Neural cell (in vitro differentiated cells): ENCODE measurements around the gene DOCK8. TPM values are rescaled to one million over a fixed set of nuclear protein-coding genes. Genes with fewer than 3 reads are reported as not detected.

Source experiments
- H2AFZ ChIP-seq: fragments of 200-600, 300-800 bp; sonication (generic), shearing (Covaris generic); 2 replicates; pipeline ENCODE4 v1.6.0; 2014; ENCODE audit warnings: low read depth, mild to moderate bottlenecking, antibody characterized with exemption, low read length, moderate library complexity
- H3F3A ChIP-seq: fragments of 200-600 bp; shearing (Covaris generic); 2 replicates; pipeline ENCODE4 v1.6.1; 2016; ENCODE audit warnings: mild to moderate bottlenecking, moderate library complexity, mixed read lengths, antibody characterized with exemption, low read length; ENCODE audit not compliant: insufficient read depth, poor library complexity, severe bottlenecking
- H3K27ac ChIP-seq: fragments of 200-600, 300-800 bp; sonication (generic), shearing (Covaris generic); 2 replicates; pipeline ENCODE4 v1.5.1; 2014; ENCODE audit warnings: mild to moderate bottlenecking, low read length, moderate library complexity
- H3K27me3 ChIP-seq: fragments of 300-800, 200-600 bp; sonication (generic), shearing (Covaris generic); 2 replicates; pipeline ENCODE4 v1.6.0; 2014; ENCODE audit warnings: mild to moderate bottlenecking, low read depth, low read length, moderate library complexity; ENCODE audit not compliant: insufficient read depth
- H3K36me3 ChIP-seq: fragments of 300-800, 200-600 bp; sonication (generic), shearing (Covaris generic); 2 replicates; pipeline ENCODE4 v1.5.1; 2014; ENCODE audit warnings: mild to moderate bottlenecking, antibody characterized with exemption, low read length, moderate library complexity; ENCODE audit not compliant: insufficient read depth
- H3K4me2 ChIP-seq: fragments of 300-800, 200-600 bp; sonication (generic), shearing (Covaris generic); 2 replicates; pipeline ENCODE4 v1.6.0; 2014; ENCODE audit warnings: mild to moderate bottlenecking, low read length
- H3K4me3 ChIP-seq: fragments of 300-800, 200-600 bp; sonication (generic), shearing (Covaris generic); 2 replicates; pipeline ENCODE4 v1.5.1; 2014; ENCODE audit warnings: mild to moderate bottlenecking, low read length, moderate library complexity
- H3K79me2 ChIP-seq: fragments of 200-600 bp; shearing (Covaris generic); replicated peaks from 2 replicates; pipeline ENCODE4 v1.6.0; 2014; ENCODE audit warnings: mild to moderate bottlenecking, low read length, moderate library complexity; ENCODE audit not compliant: insufficient read depth
- H3K9ac ChIP-seq: fragments of 300-800, 200-600 bp; sonication (generic), shearing (Covaris generic); 2 replicates; pipeline ENCODE4 v1.6.1; 2016; ENCODE audit warnings: mild to moderate bottlenecking, low read length, mixed read lengths
- H3K9me2 ChIP-seq: fragments of 200-600 bp; shearing (Covaris generic); 2 replicates; pipeline ENCODE4 v1.6.1; 2016; ENCODE audit warnings: mild to moderate bottlenecking, low read length, mixed read lengths; ENCODE audit not compliant: insufficient read depth
- H3K9me3 ChIP-seq: fragments of 200-600, 300-800 bp; sonication (generic), shearing (Covaris generic); 2 replicates; pipeline ENCODE4 v1.6.1; 2016; ENCODE audit warnings: mild to moderate bottlenecking, mixed run types, low read length, moderate library complexity, mixed read lengths
- H4K20me1 ChIP-seq: fragments of 200-600 bp; shearing (Covaris generic); 2 replicates; pipeline ENCODE4 v1.6.1; 2016; ENCODE audit warnings: mild to moderate bottlenecking, mixed run types; ENCODE audit not compliant: insufficient read depth
- EP300 ChIP-seq: fragments of 450-650 bp; conservative IDR thresholded peaks from 2 replicates; pipeline ENCODE4 v1.6.1; 2014; ENCODE audit warnings: antibody characterized with exemption, mild to moderate bottlenecking, moderate library complexity; ENCODE audit not compliant: poor library complexity, severe bottlenecking
- EZH2 ChIP-seq: fragments of 200-600, 300-800 bp; shearing (Covaris generic), sonication (generic); IDR thresholded peaks from 2 replicates; pipeline ENCODE4 v1.6.1; 2014; ENCODE audit warnings: antibody characterized with exemption, low read length, borderline replicate concordance, mild to moderate bottlenecking; ENCODE audit not compliant: insufficient read depth, poor library complexity, severe bottlenecking
- MXI1 ChIP-seq: fragments of 450-650 bp; conservative IDR thresholded peaks from 2 replicates; pipeline ENCODE4 v1.6.1; 2014; ENCODE audit warnings: antibody characterized with exemption, mild to moderate bottlenecking; ENCODE audit not compliant: poor library complexity, severe bottlenecking
- POLR2AphosphoS5 ChIP-seq: IDR thresholded peaks from 2 replicates; pipeline ENCODE4 v1.6.1; 2012
- RAD21 ChIP-seq: fragments of 450-650 bp; conservative IDR thresholded peaks from 2 replicates; pipeline ENCODE4 v1.6.1; 2014; ENCODE audit warnings: antibody characterized with exemption, mild to moderate bottlenecking, moderate library complexity
- SMC3 ChIP-seq: fragments of 450-650 bp; conservative IDR thresholded peaks from 2 replicates; pipeline ENCODE4 v1.6.1; 2014; ENCODE audit warnings: antibody characterized with exemption, mild to moderate bottlenecking, moderate library complexity; ENCODE audit not compliant: poor library complexity
- TAF1 ChIP-seq: IDR thresholded peaks from 2 replicates; pipeline ENCODE4 v1.6.1; 2012; ENCODE audit warnings: low read depth
- polyA plus RNA-seq: library from polyadenylated mRNA; depleted of rRNA; stranded (reverse); fragments of >200 nt; gene quantifications from 2 replicates; pipeline ENCODE4 v1.2.3, GENCODE V29; 2014
- TF ChIP-seq, protein P1 (sequence below): IDR thresholded peaks from 2 replicates; pipeline ENCODE4 v1.6.1; 2012; ENCODE audit warnings: borderline replicate concordance
- TF ChIP-seq, protein P2 (sequence below): fragments of 450-650 bp; IDR thresholded peaks from 2 replicates; pipeline ENCODE4 v1.5.1; 2014; ENCODE audit warnings: antibody characterized with exemption, mild to moderate bottlenecking, moderate library complexity; ENCODE audit not compliant: poor library complexity, severe bottlenecking

Gene DOCK8
- polyA plus RNA-seq, 1 donor from 2014 or later: not detected

DNA sequence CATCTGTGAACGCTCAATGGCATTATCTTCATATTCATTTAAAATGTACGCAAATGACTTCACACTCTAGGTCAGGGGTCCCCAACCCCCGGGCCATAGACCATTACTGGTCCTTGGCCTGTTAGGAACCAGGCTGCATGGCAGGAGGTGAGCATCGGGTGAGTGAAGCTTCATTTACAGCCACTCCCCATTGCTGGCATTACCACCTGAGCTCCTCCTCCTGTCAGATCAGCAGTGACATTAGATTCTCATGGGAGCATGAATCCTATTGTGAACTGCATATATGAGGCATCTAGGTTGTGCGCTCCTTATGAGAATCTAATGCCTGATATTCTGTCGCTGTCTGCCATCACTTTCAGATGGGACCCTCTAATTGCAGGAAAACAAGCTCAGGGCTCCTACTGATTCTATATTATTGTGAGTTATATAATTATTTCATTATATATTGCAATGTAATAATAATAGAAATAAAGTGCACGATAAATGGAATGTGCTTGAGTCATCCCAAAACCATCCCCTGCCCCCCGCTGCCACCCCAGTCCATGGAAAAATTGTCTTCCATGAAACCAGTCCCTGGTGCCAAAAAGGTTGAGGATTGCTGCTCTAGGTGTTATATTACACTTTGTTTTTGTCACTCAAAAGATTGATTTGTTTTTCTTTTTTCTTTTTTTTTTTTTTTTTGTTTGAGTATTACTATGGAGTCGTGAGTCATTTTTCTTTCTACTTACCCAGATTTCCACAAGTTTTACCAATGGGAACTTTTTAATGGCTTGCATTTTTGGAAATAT, 127.2 kb downstream of the DOCK8 start:
- Histone ChIP-seq H3K4me3 (no peak overlapping the region), H3F3A (no peaks in the 10 kb centered on the region), H3K9me2 (no peaks in the 10 kb centered on the region), H3K4me2 (no peak overlapping the region), H4K20me1 (no peaks in the 10 kb centered on the region), H2AFZ (no peak overlapping the region), H3K27me3 (no peaks in the 10 kb centered on the region), H3K9me3 (no peaks in the 10 kb centered on the region), H3K27ac (no peak overlapping the region), H3K36me3 (no peaks in the 10 kb centered on the region), H3K79me2 (no peaks in the 10 kb centered on the region), H3K9ac (no peak overlapping the region)
- TF ChIP-seq EP300 (no peak), EZH2 (no peak), MXI1 (no peak), TAF1 (no peak), SMC3 (no peak), POLR2AphosphoS5 (no peak), RAD21 (no peak)
- TF ChIP-seq, protein P1, sequence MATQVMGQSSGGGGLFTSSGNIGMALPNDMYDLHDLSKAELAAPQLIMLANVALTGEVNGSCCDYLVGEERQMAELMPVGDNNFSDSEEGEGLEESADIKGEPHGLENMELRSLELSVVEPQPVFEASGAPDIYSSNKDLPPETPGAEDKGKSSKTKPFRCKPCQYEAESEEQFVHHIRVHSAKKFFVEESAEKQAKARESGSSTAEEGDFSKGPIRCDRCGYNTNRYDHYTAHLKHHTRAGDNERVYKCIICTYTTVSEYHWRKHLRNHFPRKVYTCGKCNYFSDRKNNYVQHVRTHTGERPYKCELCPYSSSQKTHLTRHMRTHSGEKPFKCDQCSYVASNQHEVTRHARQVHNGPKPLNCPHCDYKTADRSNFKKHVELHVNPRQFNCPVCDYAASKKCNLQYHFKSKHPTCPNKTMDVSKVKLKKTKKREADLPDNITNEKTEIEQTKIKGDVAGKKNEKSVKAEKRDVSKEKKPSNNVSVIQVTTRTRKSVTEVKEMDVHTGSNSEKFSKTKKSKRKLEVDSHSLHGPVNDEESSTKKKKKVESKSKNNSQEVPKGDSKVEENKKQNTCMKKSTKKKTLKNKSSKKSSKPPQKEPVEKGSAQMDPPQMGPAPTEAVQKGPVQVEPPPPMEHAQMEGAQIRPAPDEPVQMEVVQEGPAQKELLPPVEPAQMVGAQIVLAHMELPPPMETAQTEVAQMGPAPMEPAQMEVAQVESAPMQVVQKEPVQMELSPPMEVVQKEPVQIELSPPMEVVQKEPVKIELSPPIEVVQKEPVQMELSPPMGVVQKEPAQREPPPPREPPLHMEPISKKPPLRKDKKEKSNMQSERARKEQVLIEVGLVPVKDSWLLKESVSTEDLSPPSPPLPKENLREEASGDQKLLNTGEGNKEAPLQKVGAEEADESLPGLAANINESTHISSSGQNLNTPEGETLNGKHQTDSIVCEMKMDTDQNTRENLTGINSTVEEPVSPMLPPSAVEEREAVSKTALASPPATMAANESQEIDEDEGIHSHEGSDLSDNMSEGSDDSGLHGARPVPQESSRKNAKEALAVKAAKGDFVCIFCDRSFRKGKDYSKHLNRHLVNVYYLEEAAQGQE: no peak
- TF ChIP-seq, protein P2, sequence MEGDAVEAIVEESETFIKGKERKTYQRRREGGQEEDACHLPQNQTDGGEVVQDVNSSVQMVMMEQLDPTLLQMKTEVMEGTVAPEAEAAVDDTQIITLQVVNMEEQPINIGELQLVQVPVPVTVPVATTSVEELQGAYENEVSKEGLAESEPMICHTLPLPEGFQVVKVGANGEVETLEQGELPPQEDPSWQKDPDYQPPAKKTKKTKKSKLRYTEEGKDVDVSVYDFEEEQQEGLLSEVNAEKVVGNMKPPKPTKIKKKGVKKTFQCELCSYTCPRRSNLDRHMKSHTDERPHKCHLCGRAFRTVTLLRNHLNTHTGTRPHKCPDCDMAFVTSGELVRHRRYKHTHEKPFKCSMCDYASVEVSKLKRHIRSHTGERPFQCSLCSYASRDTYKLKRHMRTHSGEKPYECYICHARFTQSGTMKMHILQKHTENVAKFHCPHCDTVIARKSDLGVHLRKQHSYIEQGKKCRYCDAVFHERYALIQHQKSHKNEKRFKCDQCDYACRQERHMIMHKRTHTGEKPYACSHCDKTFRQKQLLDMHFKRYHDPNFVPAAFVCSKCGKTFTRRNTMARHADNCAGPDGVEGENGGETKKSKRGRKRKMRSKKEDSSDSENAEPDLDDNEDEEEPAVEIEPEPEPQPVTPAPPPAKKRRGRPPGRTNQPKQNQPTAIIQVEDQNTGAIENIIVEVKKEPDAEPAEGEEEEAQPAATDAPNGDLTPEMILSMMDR: no peak

DNA sequence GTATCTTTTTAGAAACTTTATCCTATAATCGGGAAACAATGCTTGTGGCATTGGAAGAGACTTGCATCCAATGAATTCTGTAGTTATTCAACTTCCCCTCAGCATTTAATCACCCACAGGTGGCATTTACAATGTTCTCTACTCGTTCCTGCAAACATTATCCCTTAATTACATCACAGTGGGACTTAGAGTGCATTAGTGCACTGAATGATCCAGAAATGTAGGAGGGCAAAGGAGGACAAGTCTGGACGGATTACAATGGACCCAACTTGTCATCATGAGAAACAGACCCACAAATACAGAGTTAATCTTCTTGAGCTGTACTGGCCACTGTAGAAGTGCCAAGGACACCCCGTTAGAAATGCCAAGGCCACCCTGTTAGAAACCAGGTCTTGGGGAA, 129.1 kb downstream of the DOCK8 start:
- H2AFZ ChIP-seq: no peak overlapping the region
- no peaks in the 10 kb centered on the region for H3K9me2 ChIP-seq
- H3K9ac ChIP-seq: no peak overlapping the region
- TF ChIP-seq TAF1 (no peak), EP300 (no peak), RAD21 (no peak), EZH2 (no peak), SMC3 (no peak), MXI1 (no peak), POLR2AphosphoS5 (no peak)
- TF ChIP-seq, protein P1: no peak
- TF ChIP-seq, protein P2: no peak
- H3K27me3 ChIP-seq: no peaks in the 10 kb centered on the region
- no peaks in the 10 kb centered on the region for H3K79me2 ChIP-seq
- H3K36me3 ChIP-seq: no peaks in the 10 kb centered on the region
- no peaks in the 10 kb centered on the region for H3F3A ChIP-seq
- no peaks in the 10 kb centered on the region for H3K9me3 ChIP-seq
- no peak overlapping the region for H3K4me2 ChIP-seq
- no peak overlapping the region for H3K27ac ChIP-seq
- no peak overlapping the region for H3K4me3 ChIP-seq
- no peaks in the 10 kb centered on the region for H4K20me1 ChIP-seq
